GM21381 (cell line): Measurements from ENCODE around the gene POMC.
"Not testable (repeated sequence)": the region's sequence is repeated elsewhere in the genome, so short reads cannot be mapped to it uniquely, and the experiment has no call there.

ENCODE experiments used
- ATAC-seq: cut with Tn5 transposase; IDR thresholded peaks from one replicate; pipeline ENCODE4 v1.9.1; 2021; ENCODE audit warnings: mild to moderate bottlenecking, moderate library complexity; ENCODE audit not compliant: unreplicated experiment

POMC gene

DNA sequence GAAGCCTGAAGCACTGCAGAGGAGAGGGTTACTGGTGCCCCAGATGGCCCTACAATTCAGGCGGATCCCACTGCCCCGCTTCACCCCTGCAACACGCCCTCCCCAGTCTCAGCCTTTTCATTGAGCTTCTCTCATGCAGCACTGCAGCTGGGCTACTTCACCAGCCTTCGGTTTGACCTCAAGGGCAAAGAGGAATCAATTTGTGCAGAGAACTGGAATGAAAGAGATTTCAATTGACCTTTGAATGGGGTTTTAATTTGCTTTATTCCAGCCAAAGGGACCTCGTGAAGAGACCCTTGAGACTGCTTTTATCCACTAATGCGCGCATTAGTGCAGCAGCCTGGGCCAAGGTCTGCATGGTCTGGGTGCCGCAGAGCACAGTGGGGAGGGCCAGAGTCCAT, 8.8 kb upstream of the POMC start:
- no peak for ATAC-seq

DNA sequence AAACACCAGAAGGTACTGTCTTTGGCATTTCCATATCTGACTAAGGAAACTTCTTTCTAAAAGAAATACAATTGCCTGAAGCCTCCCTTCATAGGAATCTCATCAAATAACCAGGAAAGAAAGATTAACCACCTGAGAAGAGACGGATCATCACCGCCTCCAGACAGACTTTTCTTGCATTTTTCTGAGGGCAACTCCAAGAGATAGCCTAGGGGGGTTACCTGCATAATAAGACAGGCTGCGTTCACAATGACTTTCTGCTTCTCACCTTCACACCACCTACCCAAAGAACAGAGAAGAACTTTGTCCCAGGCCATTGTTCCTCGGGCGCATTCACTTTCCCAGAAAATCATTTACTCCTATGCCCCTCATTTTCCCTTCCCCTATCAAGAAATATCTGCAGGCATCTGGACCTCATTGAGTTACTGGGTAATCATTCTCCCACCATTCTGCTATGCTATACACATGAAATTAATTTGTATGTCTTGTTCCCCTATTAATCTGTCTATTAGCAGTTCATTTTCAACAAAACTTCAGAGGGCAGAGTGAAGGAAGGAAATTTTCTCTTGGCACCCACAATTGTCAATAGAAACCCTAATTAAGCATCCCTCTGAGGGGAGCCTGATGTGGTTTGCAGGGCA, 8.3 kb upstream of the POMC start:
- ATAC-seq = no peak

DNA sequence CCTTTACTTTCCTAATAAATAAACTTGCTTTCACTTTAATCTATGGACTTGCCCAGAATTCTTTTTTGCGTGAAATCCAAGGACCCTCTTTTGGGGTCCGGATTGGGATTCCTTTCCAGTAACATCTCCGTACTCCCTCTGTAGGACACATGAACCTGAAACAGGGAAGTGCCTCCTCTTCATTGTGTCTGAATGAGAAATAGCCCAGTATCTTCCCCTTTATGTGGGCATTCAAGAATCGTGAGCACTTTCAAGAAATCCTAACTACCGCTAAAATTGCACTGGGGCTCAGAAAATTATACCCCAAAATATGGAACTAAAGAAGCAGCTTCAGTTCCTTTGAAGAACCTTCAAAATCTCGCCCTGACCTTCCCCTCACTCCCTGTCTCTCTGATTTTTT, 7.8 kb upstream of the POMC start:
- no peak for ATAC-seq

DNA sequence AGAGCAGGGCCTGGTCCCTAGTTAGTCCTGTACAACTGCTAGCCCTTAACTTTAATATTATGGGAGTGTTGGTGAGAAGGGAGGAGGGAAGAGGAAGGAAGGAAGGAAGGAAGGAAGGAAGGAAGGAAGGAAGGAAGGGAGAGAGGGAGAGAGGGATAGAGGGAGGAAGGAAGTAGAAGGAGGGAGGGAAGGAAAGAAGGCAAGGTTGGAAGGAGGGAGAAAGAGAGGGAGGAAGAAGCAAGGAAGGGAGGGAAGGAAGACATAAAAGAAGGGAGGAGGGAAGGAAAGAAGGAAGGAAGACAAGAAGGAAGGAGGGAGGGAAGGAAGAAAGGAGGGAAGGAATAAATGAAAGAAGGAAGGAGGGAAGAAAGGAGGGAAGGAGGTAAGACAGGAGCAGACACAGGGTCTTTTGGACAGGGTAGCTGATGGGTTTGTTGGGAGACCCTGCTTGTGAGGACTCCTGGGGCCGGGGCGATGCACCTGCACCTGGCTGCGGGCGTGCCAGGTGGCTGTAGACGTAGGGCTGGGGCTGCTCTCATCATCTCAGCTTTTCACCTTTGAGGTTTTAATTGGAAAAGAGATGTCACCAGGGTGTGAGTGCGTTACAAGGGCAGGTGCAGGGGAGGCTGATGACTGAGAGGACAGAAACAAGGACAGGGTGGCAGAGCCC, 5.9 kb upstream of the POMC start:
- no peak for ATAC-seq

DNA sequence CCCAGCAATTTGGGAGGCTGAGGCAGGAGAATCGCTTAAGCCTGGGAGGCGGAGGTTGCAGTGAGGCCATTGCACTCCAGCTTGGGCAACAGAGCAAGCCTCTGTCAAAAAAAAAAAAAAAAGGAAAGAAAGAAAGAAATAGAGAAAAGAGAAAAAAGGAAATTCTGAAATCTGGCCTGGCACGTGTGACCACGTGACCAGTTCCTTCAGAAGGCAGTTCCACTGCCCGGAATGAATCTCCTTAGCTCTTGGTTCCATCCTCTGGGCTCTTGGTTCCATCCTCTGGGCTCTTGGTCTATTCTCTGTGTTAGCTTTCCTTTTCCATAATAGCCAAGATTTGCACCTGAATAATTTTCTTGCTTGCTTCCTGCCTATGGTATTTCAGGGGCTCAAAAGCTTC, 5.3 kb upstream of the POMC start:
- no peak for ATAC-seq

DNA sequence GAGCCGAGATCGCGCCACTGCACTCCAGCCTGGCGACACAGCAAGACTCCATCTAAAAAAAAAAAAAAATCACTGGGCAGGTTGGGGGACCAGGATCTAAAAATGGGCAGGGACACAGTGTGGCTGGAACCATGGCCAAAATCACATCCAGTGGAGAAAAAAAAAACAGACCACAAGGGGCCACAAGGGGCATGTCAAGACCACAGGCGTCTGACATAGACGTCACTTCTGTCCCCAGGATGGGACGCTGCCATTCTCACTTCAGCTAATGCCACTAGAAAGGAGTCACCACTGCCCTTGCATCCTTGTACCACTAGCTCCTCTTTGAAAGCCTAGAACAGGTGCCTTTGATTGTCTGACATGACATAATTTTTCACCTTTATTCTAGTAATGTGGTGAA, 2.5 kb upstream of the POMC start:
- ATAC-seq = no peak

DNA sequence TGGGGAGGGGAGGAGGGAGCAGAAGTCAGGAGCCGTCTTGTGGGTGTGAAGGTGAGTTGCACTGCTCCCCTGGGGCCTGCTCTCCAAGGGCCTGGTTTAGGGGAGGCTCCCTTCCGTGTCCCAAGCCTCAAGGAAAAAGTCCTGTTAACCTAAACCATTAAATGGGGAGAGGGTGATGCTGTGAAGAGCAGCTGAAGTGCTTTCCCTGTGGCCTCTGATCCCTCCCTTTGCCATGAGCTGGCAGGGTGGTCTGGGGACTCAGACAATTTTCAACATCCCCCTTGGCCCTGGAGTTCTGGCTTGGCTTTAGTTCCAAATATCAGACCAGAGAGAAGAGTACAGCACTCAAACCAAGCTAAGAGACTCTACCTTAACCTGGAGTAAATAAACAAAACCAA, 692 bp upstream of the POMC start:
- no peak for ATAC-seq

DNA sequence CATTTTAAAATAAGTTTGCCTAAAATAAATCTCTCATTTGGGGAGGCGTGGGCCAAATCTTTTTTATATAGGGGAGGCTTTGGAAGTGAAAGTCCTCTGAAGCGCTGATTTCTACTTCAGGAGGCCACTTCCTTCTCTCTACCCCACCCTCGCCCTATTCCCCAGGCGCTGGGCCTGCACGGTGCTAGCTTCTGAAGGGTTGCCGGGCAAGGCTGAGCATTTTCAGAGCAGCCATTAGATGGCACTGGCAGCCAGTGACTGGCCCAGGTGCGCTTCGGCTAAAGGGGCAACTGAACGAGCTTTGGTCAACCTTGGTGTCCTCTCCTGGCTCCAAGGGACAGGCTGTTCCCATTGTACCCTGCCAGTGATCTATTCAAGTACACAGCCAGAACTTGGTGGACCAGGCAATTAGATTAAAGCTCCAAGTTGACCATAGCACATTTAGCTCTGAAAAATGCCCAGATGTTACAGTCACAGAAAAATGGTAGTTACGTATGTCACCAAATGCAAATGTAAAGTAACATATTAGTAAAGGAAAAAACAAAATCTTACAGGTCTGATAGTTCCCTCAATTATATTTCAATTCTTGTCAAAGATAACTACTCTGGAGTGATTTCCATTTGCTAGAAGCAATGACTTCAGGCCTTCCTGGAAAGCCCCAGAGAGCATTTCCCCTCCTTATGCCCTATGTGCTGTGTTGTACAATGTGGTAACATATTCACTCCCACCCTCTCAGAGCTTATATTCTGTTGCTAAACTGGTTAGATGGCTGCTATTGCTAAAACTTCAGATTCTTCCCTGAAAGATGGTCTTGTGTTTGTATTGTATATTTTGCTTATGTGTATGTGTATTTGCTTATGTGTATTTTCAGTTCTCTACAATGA, 2.1 kb downstream of the POMC start:
- peak; percentile 79 for ATAC-seq

DNA sequence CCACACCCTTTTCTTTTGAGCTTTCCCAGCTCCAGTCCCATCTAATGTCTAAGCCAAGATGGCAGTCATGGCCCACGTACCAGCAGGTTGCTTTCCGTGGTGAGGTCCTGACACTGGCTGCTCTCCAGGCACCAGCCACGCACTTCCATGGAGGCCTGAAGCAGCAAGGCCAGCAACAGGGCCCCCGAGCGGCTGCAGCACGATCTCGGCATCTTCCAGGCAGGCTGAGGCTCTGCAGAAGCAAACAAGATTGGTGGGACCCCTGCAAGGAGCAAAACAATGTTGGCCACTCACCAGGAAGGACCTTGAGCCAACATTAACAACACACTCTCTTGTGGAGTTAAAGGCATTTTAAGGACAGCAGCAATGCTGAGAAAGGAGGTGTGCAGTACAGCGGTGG, 3.8 kb downstream of the POMC start:
- ATAC-seq = no peak

DNA sequence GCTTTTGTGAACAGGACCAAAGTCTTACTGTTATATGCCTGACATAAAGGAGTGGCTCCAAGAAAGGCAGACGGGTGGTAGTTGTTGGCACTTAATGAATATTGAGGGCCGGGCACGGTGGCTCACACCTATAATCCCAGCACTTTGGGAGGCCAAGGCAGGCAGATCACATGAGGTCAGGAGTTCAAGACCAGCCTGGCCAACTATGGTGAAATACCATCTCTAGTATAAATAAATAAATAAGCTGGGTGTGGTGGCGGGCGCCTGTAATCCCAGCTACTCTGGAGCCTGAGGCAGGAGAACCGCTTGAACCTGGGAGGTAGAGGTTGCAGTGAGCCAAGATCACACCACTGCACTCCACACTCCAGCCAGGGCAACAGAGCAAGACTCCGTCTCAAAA, 6.3 kb downstream of the POMC start:
- not testable (repeated sequence) for ATAC-seq

DNA sequence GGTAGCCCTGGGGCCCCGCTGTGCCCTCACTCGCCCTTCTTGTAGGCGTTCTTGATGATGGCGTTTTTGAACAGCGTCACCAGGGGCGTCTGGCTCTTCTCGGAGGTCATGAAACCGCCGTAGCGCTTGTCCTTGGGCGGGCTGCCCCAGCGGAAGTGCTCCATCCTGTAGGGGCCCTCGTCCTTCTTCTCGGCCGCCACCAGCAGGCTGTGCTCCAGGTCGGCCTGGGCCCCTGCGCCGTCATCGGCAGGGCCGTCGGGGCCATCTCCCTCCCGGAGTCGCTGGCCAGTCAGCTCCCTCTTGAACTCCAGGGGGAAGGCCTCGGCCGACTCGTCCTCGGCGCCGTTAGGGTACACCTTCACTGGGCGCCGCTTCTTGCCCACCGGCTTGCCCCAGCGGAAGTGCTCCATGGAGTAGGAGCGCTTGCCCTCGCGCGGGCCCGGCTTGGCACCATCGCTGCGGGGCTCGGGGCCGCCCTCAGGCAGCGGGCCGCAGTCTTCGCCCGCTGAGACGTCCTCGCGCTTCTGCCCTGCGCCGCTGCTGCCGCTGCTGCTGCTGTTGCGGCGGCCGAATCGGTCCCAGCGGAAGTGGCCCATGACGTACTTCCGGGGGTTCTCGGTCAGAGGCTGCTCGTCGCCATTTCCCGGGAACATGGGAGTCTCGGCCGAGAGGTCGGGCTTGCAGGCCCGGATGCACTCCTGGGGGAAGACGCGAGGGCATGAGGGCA, 7.2 kb downstream of the POMC start:
- ATAC-seq = no peak

DNA sequence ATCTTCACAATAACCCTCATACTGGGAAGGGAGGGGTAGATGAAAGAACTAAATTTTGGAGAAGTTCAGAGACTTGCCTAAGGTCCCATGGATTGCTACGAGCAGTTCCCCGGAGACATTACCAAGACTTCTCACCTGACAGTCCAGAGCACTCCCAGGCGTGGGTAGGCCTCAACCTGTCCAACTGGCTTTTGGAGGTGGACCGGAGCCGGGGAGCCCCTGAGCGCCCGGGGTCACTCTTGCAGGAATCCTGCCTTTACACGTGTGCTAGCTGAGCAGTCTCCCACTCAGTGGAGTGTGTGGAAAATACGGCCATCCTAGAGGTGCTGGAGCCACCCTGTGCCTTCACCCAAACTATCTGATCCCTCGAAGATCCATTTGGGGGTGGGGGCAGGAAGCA, 8.0 kb downstream of the POMC start:
- no peak for ATAC-seq

DNA sequence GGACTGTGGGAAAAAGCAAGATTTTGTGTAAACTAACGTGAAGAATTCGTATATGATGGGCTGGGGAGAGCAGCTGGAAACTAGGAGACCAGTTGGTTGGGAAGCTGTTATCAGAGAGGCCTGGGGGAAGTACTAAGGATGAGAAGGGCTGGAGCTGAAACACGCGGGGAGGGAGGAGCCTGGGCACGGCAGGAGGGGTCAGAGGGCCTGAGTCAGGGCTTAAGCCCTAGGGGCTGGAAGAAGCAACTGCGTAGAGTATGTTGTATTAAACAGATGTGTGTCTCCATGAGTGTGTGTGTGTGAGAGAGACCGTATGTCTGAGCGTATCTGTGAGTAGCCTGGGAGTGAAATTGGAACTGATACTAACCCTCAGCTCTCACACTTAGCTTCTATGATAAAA, 8.4 kb downstream of the POMC start:
- no peak for ATAC-seq

DNA sequence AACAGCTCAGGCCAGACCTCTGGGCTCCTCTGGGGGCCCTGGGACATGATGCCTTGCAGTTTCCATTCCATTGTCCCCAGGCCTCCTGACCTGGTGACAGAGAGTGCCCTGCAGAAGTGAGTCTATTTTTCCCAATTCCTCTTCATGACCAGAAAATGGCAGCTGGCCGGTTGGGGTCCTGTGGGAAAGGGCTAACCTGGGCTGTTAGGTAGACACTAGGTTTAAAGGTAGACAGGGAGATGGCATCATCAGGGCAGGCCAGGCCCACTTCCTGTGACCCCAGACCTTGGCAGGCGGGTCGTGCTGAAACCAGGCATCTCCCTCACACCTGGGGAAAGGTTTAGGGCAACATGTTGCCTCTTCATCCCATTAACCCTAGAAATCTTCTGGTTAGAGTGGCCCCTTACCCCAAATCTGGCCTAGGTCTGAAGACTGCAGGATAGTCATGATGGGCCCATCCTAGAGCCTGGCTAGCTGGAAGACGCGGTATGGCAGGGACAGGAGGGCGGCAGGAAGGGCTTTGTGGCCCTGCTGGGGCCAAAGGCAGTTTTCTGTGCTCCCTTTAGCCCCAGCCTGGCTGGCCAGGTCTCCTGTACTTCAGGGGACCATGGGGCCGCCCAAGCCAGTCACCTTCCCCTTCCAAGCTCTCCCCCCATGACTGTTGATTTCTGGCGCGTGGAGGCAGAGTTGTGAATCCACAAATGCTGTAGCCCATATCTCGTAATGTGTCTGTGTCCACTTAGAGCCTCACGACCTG, 10.1 kb downstream of the POMC start:
- no peak for ATAC-seq

DNA sequence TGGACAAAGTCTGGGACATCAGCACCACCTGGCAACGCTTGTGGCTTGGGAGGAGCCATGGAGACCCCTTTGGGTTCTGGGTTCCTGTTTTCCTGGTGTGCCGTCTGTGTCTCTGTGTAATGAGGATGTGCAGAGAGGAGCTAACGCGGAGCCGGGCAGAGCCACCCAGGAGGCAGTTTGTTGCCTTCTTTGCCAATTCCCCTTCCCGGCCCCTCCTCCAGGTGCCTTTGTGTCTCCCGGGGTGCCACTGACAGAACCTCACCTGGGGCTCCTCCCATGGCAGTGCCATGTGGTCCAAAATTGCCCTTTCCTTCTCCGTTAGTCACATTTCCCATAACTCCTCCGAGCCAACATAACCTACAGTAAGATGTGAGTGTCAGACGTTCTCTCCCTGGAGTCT, 13.0 kb downstream of the POMC start:
- no peak for ATAC-seq

DNA sequence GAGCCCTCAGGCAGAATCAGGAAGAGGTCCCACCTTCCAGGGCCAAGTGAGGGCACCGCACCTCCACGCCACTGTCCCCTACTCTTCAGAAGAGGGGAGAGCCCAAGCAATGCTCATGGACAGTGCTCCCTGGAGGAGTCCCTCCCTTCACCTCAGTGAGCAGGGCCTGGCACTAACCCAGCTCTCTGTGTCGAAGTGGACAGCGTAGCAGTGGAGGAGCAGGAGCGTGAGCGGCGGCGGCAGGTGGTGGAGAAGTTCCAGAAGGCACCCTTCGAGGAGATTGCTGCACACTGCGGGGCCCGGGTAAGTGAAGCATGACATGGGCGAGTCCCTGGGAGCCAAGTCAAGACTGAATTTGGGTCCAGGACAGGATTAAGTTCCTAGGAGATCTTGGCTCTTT, 16.7 kb downstream of the POMC start:
- ATAC-seq = no peak

DNA sequence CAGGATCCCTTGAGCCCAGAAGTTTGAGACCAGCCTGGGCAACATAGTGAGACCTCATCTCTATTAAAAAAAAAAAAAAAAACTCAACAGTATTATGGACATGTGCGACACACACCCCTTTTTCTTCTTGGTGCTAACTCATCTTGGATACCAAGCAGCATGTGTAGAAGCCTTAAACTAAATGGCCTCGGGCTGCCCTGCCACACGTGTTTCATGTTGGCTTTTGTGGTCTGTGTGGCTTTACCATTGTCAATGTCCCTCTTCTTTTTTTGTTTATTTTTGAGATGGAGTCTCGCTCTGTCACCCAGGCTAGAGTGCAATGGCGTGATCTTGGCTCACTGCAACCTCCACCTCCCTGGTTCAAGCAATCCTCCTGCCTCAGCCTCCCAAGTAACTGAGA, 17.4 kb downstream of the POMC start:
- ATAC-seq = not testable (repeated sequence)

DNA sequence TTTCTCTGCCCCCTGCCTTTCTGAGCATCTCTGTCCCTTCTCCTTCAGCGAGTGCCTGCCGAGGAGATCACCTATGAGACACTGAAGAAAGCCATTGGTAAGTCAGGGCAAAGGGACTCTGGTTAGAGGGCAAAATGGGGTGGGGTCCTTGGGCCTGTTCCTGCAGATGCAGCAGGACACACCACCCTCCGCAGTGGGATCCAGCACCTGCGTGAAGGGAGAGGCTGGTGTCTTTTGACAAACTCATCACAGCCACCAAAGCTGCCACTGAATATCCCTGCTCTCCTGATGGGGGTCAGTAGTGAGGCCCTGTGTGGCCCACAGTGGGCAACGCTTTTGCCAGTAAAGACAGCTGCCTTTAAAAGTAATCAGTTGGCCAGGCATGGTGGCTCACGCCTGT, 18.7 kb downstream of the POMC start:
- no peak for ATAC-seq

DNA sequence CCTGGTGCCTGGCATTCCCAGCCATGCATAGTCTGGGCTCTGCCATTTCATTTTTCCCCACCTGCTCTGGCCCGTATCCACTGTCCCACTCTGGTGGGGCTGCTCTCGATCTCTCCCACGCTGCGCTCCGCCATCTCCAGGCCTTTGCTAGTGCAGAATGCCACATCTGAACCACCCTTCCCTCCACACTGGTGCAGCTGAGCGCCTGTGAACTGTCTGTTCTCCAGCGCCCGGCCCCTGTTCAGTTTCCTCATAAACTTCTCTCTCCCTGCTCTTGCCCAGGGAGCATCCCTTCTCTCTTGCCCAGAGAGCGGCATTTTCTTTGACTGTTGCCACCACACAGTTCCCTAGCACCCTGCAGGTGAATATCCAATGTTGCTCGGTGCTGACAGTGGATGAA, 21.5 kb downstream of the POMC start:
- no peak for ATAC-seq

DNA sequence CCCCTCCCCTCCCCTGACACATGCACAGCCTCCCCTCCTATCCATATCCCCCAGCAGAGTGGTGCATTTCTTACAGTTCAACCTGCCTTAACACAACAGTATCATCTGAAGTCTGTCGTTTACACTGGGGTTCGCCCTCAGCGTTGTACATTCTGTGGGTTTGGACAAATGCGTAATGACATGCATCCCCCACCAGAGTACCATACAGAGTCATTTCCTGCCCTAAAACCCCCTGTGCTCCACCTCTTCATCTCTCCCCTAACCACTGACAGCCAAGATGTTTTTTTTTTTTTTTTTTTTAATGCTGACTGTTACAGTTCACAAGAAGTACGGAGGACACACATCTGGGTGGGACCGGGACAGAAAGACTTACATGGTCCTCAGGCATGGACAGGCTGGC, 22.6 kb downstream of the POMC start:
- no peak for ATAC-seq

DNA sequence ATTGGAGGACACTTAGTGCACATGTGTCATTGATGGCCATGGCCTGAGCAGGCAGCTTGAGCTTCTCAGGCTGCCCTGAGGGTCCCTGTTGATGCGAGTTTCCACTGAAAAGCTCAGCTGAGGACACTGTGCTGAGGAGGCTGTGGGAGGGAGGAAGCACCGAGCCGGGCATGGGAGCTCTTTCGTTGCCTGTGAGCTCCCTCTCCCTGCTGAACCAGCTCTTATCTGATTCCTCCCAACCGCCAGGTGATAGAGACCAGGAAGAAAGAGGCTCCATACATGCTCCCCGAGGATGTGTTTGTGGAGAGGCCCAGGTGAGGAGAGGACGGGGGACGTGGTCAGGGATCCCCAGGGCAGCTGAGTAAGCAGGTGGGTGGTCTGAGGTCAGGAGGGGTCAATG, 27.3 kb downstream of the POMC start:
- ATAC-seq = no peak
